ENCODE results near the gene CHN1. TPM values are rescaled to one million over a fixed set of nuclear protein-coding genes. Genes with fewer than 3 reads are reported as not detected.

Gene CHN1
- polyA plus RNA-seq, 1 donor (not counting 4 experiments of a cell fraction or from before 2014, with no cell fraction given): 2.3 TPM

GRCh38 chr2:174797781-174798276, 207.4 kb downstream of the CHN1 start:
- no peaks in the 10 kb centered on the region for H3K79me2 ChIP-seq (ENCODE audit: control insufficient read depth, insufficient read depth, low read length)
- H3K27me3 ChIP-seq (ENCODE audit: control insufficient read depth, extremely low read depth, insufficient read depth, low read length): no peaks in the 10 kb centered on the region
- no peak overlapping the region for H3K27ac ChIP-seq (ENCODE audit: control insufficient read depth, insufficient read depth, low read length)
- no peak overlapping the region for H3K4me3 ChIP-seq (ENCODE audit: control insufficient read depth in 2 of 3, extremely low read depth in 1 of 3, insufficient read depth in 2 of 3, low read depth in 1 of 3, low read length in 3 of 3)
- no peak overlapping the region for H3K4me2 ChIP-seq (ENCODE audit: control insufficient read depth, extremely low read depth, insufficient read depth, low read depth, low read length)
- FAIRE-seq: no peak
- no peaks in the 10 kb centered on the region for H3K4me1 ChIP-seq (ENCODE audit: control insufficient read depth, extremely low read depth, insufficient read depth, low read length)
- no peak for DNase-seq (ENCODE audit: low read depth, low spot score)
- TF ChIP-seq CTCF (optimal IDR thresholded peaks at IDR 0.05 in 1 of 3, IDR thresholded peaks at IDR 0.05 in 1 of 3, conservative IDR thresholded peaks at IDR 0.05 in 1 of 3; ENCODE audit: extremely low read depth in 1 of 3, insufficient read depth in 2 of 3, low read length in 3 of 3) (no peak), EZH2 (IDR thresholded peaks at IDR 0.05; ENCODE audit: low read length) (no peak)
- no peaks in the 10 kb centered on the region for H3K9me3 ChIP-seq (ENCODE audit: control insufficient read depth, low read depth, low read length)
- H3K9ac ChIP-seq (ENCODE audit: control insufficient read depth, extremely low read depth, insufficient read depth, low read length): no peak overlapping the region
- H3K36me3 ChIP-seq (ENCODE audit: control insufficient read depth in 2 of 2, extremely low read depth in 1 of 2, insufficient read depth in 2 of 2, low read length in 2 of 2): no peaks in the 10 kb centered on the region
- H3K9me1 ChIP-seq (ENCODE audit: control insufficient read depth, extremely low read depth, insufficient read depth, low read length): no peaks in the 10 kb centered on the region
- dilution Hi-C loops (cut with MboI; ENCODE audit: extremely low pct_ligation_motif_present, low sequenced_read_pairs): no loop called here
- H4K20me1 ChIP-seq (ENCODE audit: control insufficient read depth, extremely low read depth, insufficient read depth, low read length): no peaks in the 10 kb centered on the region
- no peak overlapping the region for H2AFZ ChIP-seq (ENCODE audit: control insufficient read depth, low read length)

GRCh38 chr2:174796319-174796771, 208.8 kb downstream of the CHN1 start:
- Histone ChIP-seq H3K9ac (ENCODE audit: control insufficient read depth, extremely low read depth, insufficient read depth, low read length) (no peak overlapping the region), H3K79me2 (ENCODE audit: control insufficient read depth, insufficient read depth, low read length) (no peaks in the 10 kb centered on the region), H3K9me1 (ENCODE audit: control insufficient read depth, extremely low read depth, insufficient read depth, low read length) (no peaks in the 10 kb centered on the region), H3K36me3 (ENCODE audit: control insufficient read depth in 2 of 2, extremely low read depth in 1 of 2, insufficient read depth in 2 of 2, low read length in 2 of 2) (no peaks in the 10 kb centered on the region), H3K27ac (ENCODE audit: control insufficient read depth, insufficient read depth, low read length) (no peak overlapping the region), H4K20me1 (ENCODE audit: control insufficient read depth, extremely low read depth, insufficient read depth, low read length) (no peaks in the 10 kb centered on the region), H3K4me3 (ENCODE audit: control insufficient read depth in 2 of 3, extremely low read depth in 1 of 3, insufficient read depth in 2 of 3, low read depth in 1 of 3, low read length in 3 of 3) (no peak overlapping the region), H2AFZ (ENCODE audit: control insufficient read depth, low read length) (no peak overlapping the region), H3K9me3 (ENCODE audit: control insufficient read depth, low read depth, low read length) (no peaks in the 10 kb centered on the region), H3K4me1 (ENCODE audit: control insufficient read depth, extremely low read depth, insufficient read depth, low read length) (no peaks in the 10 kb centered on the region), H3K27me3 (ENCODE audit: control insufficient read depth, extremely low read depth, insufficient read depth, low read length) (no peaks in the 10 kb centered on the region), H3K4me2 (ENCODE audit: control insufficient read depth, extremely low read depth, insufficient read depth, low read depth, low read length) (no peak overlapping the region)
- dilution Hi-C loops (cut with MboI; ENCODE audit: extremely low pct_ligation_motif_present, low sequenced_read_pairs): no loop called here
- TF ChIP-seq CTCF (optimal IDR thresholded peaks at IDR 0.05 in 1 of 3, IDR thresholded peaks at IDR 0.05 in 1 of 3, conservative IDR thresholded peaks at IDR 0.05 in 1 of 3; ENCODE audit: extremely low read depth in 1 of 3, insufficient read depth in 2 of 3, low read length in 3 of 3) (no peak), EZH2 (IDR thresholded peaks at IDR 0.05; ENCODE audit: low read length) (no peak)
- DNase-seq (ENCODE audit: low read depth, low spot score) (no peak), FAIRE-seq (no peak)
